GDM1 (cell line): ENCODE measurements around the gene NPM1.
"Not testable (repeated sequence)": the region's sequence is repeated elsewhere in the genome, so short reads cannot be mapped to it uniquely, and the experiment has no call there.

Experiments used
- DNase-seq: peaks from one replicate; lab custom pipeline; 2025; lab: John Stamatoyannopoulos, UW

NPM1 gene

GRCh38 chr5:171387345-171387969 lies at the start of gene NPM1:
NPM1 (plus strand) TSS chr5:171387849; CDS start chr5:171387949, 100 bp downstream.
- peak; percentile 100 for DNase-seq

- DNase-seq: no peak
Observed at GRCh38 chr5:171340042-171340441, 47.6 kb upstream of the NPM1 start.

- no peak for DNase-seq
Observed at GRCh38 chr5:171340491-171340890, 47.2 kb upstream of the NPM1 start.

GRCh38 chr5:171342362-171343111 lies 45.1 kb upstream of the NPM1 start:
- peak; percentile 24 for DNase-seq

GRCh38 chr5:171344936-171345608 lies 42.6 kb upstream of the NPM1 start:
- no peak for DNase-seq

GRCh38 chr5:171351536-171352073 lies 36.0 kb upstream of the NPM1 start:
- DNase-seq: no peak

- no peak for DNase-seq
Observed at GRCh38 chr5:171355302-171355724, 32.3 kb upstream of the NPM1 start.

- no peak for DNase-seq
Observed at GRCh38 chr5:171357843-171358242, 29.8 kb upstream of the NPM1 start.

- DNase-seq: not testable (repeated sequence)
Observed at GRCh38 chr5:171361151-171361550, 26.5 kb upstream of the NPM1 start.

GRCh38 chr5:171363249-171363648 lies 24.4 kb upstream of the NPM1 start:
- DNase-seq: not testable (repeated sequence)

- no peak for DNase-seq
Observed at GRCh38 chr5:171363846-171364245, 23.8 kb upstream of the NPM1 start.

GRCh38 chr5:171365351-171365750 lies 22.3 kb upstream of the NPM1 start:
- no peak for DNase-seq

GRCh38 chr5:171366645-171367044 lies 21.0 kb upstream of the NPM1 start:
- no peak for DNase-seq

- peak; percentile 26 for DNase-seq
Observed at GRCh38 chr5:171367424-171368370, 20.0 kb upstream of the NPM1 start.

- no peak for DNase-seq
Observed at GRCh38 chr5:171369056-171369455, 18.6 kb upstream of the NPM1 start.

- no peak for DNase-seq
Observed at GRCh38 chr5:171369898-171370297, 17.8 kb upstream of the NPM1 start.

- DNase-seq: not testable (repeated sequence)
Observed at GRCh38 chr5:171370881-171371280, 16.8 kb upstream of the NPM1 start.

- no peak for DNase-seq
Observed at GRCh38 chr5:171371326-171371725, 16.3 kb upstream of the NPM1 start.

- no peak for DNase-seq
Observed at GRCh38 chr5:171379961-171380360, 7.7 kb upstream of the NPM1 start.

- DNase-seq: not testable (repeated sequence)
Observed at GRCh38 chr5:171384416-171384815, 3.2 kb upstream of the NPM1 start.

GRCh38 chr5:171384999-171385398 lies 2.6 kb upstream of the NPM1 start:
- not testable (repeated sequence) for DNase-seq
